ENCODE data around the gene LHX6. TPM values are rescaled to one million over a fixed set of nuclear protein-coding genes. Genes with fewer than 3 reads are reported as not detected.

Gene LHX6
- total and polyA plus RNA-seq, 2 of the 4 experiments (the other 2 are of a cell fraction) = under 0.01 to 0.05 TPM

GRCh38 chr9:122218071-122218934, 10.5 kb downstream of the LHX6 start (continued):
- TF ChIP-seq MXI1 (IDR thresholded peaks at IDR 0.05; ENCODE audit: borderline replicate concordance, low read depth, low read length) = no peak

- ATAC-seq (ENCODE audit: low read depth) = no peak
- DNase-seq = no peak
- TF ChIP-seq USF2 (IDR thresholded peaks at IDR 0.05; ENCODE audit: low read depth, low read length) (no peak), RFX5 (IDR thresholded peaks at IDR 0.05; ENCODE audit: low read depth, low read length) (no peak), ELK1 (IDR thresholded peaks at IDR 0.05; ENCODE audit: borderline replicate concordance, low read depth, low read length) (no peak), MAZ (IDR thresholded peaks at IDR 0.05; ENCODE audit: borderline replicate concordance, low read depth, low read length) (no peak), BHLHE40 (IDR thresholded peaks at IDR 0.05; ENCODE audit: low read depth, low read length) (no peak), CTCF (conservative IDR thresholded peaks at IDR 0.05; ENCODE audit: low read depth, low read length) (no peak), NFE2L2 (IDR thresholded peaks at IDR 0.05; ENCODE audit: low read depth, low read length) (no peak), MXI1 (IDR thresholded peaks at IDR 0.05; ENCODE audit: borderline replicate concordance, low read depth, low read length) (no peak), SMC3 (IDR thresholded peaks at IDR 0.05; ENCODE audit: low read depth, low read length) (no peak), MAFK (IDR thresholded peaks at IDR 0.05; ENCODE audit: low read depth, low read length) (no peak), RAD21 (IDR thresholded peaks at IDR 0.05; ENCODE audit: low read length) (no peak), CHD1 (IDR thresholded peaks at IDR 0.05; ENCODE audit: low read depth, low read length) (no peak), POLR2A (IDR thresholded peaks at IDR 0.05; ENCODE audit: low read depth, low read length) (no peak)
Measured at GRCh38 chr9:122217640-122218039, 11.1 kb downstream of the LHX6 start.

More at GRCh38 chr9:122217640-122218039, 11.1 kb downstream of the LHX6 start:
- Histone ChIP-seq H3K4me3 (ENCODE audit: insufficient read depth, low read depth, low read length) (no peak overlapping the region), H2BK15ac (ENCODE audit: low read depth, low read length) (no peak overlapping the region), H2BK120ac (ENCODE audit: low read depth, low read length) (no peak overlapping the region), H2AFZ (replicated peaks; ENCODE audit: low read length, poor library complexity) (no peak overlapping the region), H2AK5ac (ENCODE audit: low read depth, low read length) (no peak overlapping the region), H2BK5ac (ENCODE audit: low read depth, low read length, poor library complexity, severe bottlenecking) (no peak overlapping the region), H2BK20ac (ENCODE audit: low read depth, low read length) (no peak overlapping the region), H4K91ac (ENCODE audit: insufficient read depth, low read depth, low read length) (no peak overlapping the region), H3K56ac (ENCODE audit: extremely low read depth, insufficient read depth, low read length) (no peak overlapping the region), H3K4me1 (ENCODE audit: control insufficient read depth, insufficient read depth, low read length) (peaks cover 6% of the 10 kb centered on the region; the same call in 1 of the 2 replicates), H4K20me1 (ENCODE audit: insufficient read depth, low read length) (peaks cover 15% of the 10 kb centered on the region), H3K18ac (ENCODE audit: low read depth, low read length) (no peak overlapping the region), H3K9me3 (ENCODE audit: control insufficient read depth, insufficient read depth, low read length) (peaks cover 14% of the 10 kb centered on the region), H4K5ac (ENCODE audit: low read depth, low read length) (no peak overlapping the region), H3K27ac (ENCODE audit: insufficient read depth, low read length) (no peak overlapping the region), H3K36me3 (ENCODE audit: control insufficient read depth, insufficient read depth, low read length) (no peaks in the 10 kb centered on the region), H3K27me3 (ENCODE audit: control insufficient read depth, insufficient read depth, low read length) (peaks cover 94% of the 10 kb centered on the region), H2AK9ac (replicated peaks; ENCODE audit: low read depth, low read length, poor library complexity) (no peak overlapping the region), H3K23ac (ENCODE audit: low read depth, low read length) (no peak overlapping the region), H3K4ac (ENCODE audit: low read depth, low read length) (no peak overlapping the region), H3K9me1 (ENCODE audit: insufficient read depth, low read length) (no peaks in the 10 kb centered on the region), H3K14ac (replicated peaks; ENCODE audit: low read depth, low read length) (no peak overlapping the region), H3K79me1 (ENCODE audit: low read depth in 1 of 2, low read length in 2 of 2) (no peaks in the 10 kb centered on the region), H3K4me2 (ENCODE audit: low read depth, low read length) (no peak overlapping the region), H3K9ac (ENCODE audit: low read depth, low read length) (no peak overlapping the region), H4K8ac (ENCODE audit: low read depth in 2 of 2, low read length in 2 of 2) (no peak overlapping the region)
- intact Hi-C loops (cut with micrococcal nuclease) = no loop called here
- ChIA-PET CTCF (no interaction called here), POLR2A (ENCODE audit: unreplicated experiment) (no interaction called here)
- in situ Hi-C loops (cut with MboI; ENCODE audit: low sequenced_read_pairs) = no loop called here
- dilution Hi-C loops (cut with HindIII; ENCODE audit: low sequenced_read_pairs, unreplicated experiment) = no loop called here
- WGBS, 2 experiments (ENCODE audit: extremely low coverage in 2 of 2, insufficient read length in 1 of 2) = 20% methylated on average over 1 of the region's 4 CpGs; no CpG with 5 or more reads in 1 of the 2 experiments
- BruUV-seq (replicated peaks) = no TSS peak
